Stomach (tissue), 4 donors: ENCODE results near the gene THOC2.

Source experiments
- CTCF ChIP-seq, 7 experiments: fragments of 450-650 bp in 4 of 7; fragments of 200-600 bp in 3 of 7; sonication (generic) in 3 of 7; IDR thresholded peaks; one replicate each; pipeline ENCODE4 v1.5.1; 2016 to 2019; ENCODE audit warnings: antibody characterized with exemption in 7 of 7, control low read depth in 2 of 7, mild to moderate bottlenecking in 1 of 7
- POLR2A ChIP-seq, 4 donors: fragments of 450-650 bp; IDR thresholded peaks; one replicate each; pipeline ENCODE4 v1.6.1; 2016; ENCODE audit warnings: antibody characterized with exemption in 4 of 4, control low read depth in 2 of 4, mild to moderate bottlenecking in 1 of 4, moderate library complexity in 1 of 4
- POLR2AphosphoS5 ChIP-seq, 3 donors: sonication (generic); formaldehyde crosslinking; IDR thresholded peaks; one replicate each; pipeline ENCODE4 v1.6.1; 2016; ENCODE audit warnings: antibody characterized with exemption in 3 of 3

DNA sequence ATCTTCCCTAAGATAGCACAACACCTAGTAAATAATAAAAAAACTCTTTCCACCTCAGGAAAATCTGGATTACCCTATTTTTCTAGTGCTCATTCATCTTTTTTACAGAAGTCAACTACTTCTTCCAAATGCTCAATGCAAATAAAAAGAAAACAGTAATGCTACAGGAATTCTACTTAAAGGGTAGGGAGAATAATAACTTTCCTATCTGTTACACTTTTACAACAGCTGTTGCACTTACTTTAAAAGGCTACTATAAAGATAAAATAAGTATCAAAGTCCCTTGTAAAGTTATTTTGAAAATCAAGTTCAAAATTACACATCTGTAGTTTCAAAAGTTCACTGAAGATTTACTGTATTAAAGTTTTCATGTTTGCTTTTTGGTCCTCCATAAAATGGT, 37.6 kb downstream of the THOC2 start:
- TF ChIP-seq CTCF (IDR thresholded peaks at IDR 0.05): no peak
- TF ChIP-seq POLR2A (IDR thresholded peaks at IDR 0.05): no peak
- no peak for TF ChIP-seq POLR2AphosphoS5 (IDR thresholded peaks at IDR 0.05)
